ENCODE data around the gene PLEKHG2.
"Not testable (repeated sequence)": the region's sequence is repeated elsewhere in the genome, so short reads cannot be mapped to it uniquely, and the experiment has no call there.

Gene PLEKHG2

GRCh38 chr19:39412100-39412866 is at the start of gene PLEKHG2:
Gene PLEKHG2, plus strand, starts transcription at chr19:39412669. Its CDS starts 1,418 bp downstream, at chr19:39414087.
- DNase-seq (ENCODE audit: low read depth): peak; percentile 92

GRCh38 chr19:39362682-39363657 is 49.5 kb upstream of the PLEKHG2 start:
- no peak for DNase-seq (ENCODE audit: low read depth)

GRCh38 chr19:39363901-39364457 is 48.5 kb upstream of the PLEKHG2 start:
- DNase-seq (ENCODE audit: low read depth): no peak

DNA sequence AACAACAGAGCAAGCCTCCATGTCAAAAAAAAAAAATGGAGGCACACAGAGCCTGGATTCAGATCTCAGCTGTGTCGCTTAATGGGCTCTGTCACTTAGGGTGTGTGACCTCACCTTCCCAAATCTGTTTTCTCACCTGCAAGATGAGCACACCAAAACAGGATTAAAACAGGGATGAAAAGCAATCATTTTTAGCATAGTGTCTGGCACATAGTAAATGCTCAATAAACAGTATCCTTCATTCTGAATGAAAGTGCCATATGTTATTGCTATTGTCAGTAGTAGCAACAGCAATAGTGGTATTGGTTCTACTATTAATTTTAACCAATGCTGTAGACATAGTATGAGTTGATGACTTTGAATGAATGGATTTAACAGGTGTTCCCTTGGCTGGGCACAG is 46.9 kb upstream of the PLEKHG2 start:
- DNase-seq (ENCODE audit: low read depth): no peak

DNA sequence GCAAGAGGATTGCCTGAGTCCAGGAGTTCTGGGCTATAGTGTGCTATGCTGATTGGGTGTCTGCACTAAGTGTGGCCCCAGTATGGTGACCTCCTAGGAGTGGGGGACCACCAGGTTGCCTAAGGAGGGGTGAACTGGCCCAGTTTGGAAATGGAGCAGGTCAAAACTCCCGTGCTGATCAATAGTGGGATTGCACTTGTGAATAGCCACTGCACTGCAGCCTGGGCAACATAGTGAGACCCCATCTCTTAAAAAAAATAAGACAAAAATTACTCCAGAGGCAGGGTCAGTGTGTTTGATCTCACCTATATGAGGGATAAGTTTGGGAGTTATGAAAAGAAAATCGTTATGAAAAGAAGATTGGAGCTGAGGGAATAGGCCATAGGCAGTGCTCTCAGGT is 43.3 kb upstream of the PLEKHG2 start:
- no peak for DNase-seq (ENCODE audit: low read depth)

- DNase-seq (ENCODE audit: low read depth): no peak
Observed at GRCh38 chr19:39370735-39371134, 41.7 kb upstream of the PLEKHG2 start.

GRCh38 chr19:39372047-39372802 is 40.2 kb upstream of the PLEKHG2 start:
- no peak for DNase-seq (ENCODE audit: low read depth)

- DNase-seq (ENCODE audit: low read depth): no peak
Observed at GRCh38 chr19:39372941-39373340, 39.5 kb upstream of the PLEKHG2 start.

DNA sequence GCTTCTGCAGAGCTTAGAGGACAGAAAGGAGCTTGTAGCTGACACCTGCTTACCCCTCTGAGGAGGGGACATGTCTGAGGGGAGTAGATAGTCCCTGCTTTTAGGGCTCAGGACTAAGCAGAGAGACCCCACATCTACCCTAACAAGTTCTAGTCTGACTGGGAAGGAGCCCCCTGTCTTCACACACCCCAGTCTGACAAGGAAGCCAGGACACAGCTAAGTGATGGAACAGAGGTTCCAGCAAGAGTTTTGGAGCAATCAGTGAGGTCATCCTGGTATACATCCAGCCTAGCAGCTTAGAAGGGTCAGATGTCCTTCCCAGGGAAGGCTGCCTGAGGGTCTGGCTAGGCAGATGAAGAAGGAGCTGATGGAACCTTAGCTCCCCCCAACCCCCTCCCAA is 36.5 kb upstream of the PLEKHG2 start:
- no peak for DNase-seq (ENCODE audit: low read depth)

GRCh38 chr19:39377373-39378362 is 34.8 kb upstream of the PLEKHG2 start:
- DNase-seq (ENCODE audit: low read depth): no peak

GRCh38 chr19:39379366-39379765 is 33.1 kb upstream of the PLEKHG2 start:
- DNase-seq (ENCODE audit: low read depth): not testable (repeated sequence)

- no peak for DNase-seq (ENCODE audit: low read depth)
Observed at GRCh38 chr19:39379865-39380396, 32.5 kb upstream of the PLEKHG2 start.

DNA sequence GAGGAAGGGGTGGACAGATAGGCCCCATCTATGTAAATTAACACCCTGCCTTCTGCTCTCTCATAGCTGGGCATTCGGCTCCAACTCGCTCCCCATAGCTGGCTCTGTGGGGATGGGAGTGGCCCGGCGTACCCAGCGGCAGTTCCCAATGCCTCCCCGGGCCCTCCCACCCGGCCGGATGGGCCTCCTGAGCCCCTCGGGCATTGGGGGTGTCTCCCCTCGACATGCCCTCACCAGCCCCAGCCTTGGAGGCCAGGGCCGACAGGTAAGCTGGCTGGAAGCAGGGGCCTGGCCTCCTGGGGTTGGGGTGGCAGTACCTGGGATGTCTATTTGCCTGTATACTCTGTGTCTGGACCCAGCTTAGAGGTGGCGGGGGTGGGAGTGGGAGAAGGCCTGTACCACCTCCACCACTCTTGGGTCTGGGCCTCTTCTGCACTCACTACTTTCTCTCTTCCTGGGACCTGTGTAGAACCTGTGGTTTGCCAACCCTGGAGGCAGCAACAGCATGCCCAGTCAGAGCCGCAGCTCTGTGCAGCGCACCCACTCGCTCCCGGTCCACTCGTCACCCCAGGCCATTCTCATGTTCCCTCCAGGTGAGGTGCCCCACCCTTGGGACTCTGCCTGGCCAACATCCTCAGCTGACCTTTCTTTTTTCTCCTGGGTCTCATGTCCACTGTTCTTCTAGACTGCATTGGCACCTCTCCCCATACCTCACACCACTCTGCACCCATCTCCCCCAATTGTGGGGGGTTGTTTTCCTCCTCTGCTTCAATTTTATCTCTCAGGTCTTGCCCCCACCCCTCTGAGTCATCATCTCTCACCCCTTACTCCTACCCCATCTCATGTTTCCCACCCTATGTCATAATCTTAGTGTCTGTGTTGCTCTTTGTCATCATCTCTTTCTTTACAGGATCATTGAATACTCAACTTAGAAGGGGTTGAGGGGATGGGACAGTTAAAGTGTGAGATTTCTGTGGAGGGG is 31.7 kb upstream of the PLEKHG2 start:
- no peak for DNase-seq (ENCODE audit: low read depth)

DNA sequence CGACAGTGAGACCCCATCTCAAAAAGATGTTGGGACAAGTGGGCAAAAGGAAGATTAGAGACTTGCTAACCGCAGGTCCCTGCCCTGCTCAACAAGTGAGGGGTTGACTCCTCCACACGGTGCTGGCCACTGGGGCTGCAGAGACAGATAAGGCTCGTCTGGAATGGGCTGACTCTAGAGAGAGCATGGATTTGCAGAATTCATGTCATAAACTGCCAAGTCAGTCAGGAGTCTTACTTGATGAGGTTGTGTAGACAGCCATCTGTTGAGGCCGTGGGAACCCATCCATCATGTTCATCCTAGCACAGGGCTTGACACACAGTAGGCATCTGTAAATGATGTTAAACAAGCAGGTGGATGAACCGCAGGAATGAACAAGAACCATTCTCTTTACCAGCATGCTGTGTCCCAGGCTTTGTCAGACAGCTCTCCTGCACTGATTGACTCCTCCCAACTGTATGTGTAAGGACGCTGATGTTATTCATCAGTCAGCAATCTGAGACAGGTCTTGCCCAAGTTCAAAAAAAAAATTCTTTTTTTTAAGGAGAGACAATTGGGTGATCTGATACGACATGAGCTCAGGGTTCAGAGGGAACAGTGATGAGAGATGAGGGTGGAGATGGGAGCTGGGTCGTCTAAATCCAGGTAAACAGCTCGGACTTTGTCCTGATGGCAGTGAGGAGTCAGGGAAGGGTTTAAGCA is 30.4 kb upstream of the PLEKHG2 start:
- no peak for DNase-seq (ENCODE audit: low read depth)

DNA sequence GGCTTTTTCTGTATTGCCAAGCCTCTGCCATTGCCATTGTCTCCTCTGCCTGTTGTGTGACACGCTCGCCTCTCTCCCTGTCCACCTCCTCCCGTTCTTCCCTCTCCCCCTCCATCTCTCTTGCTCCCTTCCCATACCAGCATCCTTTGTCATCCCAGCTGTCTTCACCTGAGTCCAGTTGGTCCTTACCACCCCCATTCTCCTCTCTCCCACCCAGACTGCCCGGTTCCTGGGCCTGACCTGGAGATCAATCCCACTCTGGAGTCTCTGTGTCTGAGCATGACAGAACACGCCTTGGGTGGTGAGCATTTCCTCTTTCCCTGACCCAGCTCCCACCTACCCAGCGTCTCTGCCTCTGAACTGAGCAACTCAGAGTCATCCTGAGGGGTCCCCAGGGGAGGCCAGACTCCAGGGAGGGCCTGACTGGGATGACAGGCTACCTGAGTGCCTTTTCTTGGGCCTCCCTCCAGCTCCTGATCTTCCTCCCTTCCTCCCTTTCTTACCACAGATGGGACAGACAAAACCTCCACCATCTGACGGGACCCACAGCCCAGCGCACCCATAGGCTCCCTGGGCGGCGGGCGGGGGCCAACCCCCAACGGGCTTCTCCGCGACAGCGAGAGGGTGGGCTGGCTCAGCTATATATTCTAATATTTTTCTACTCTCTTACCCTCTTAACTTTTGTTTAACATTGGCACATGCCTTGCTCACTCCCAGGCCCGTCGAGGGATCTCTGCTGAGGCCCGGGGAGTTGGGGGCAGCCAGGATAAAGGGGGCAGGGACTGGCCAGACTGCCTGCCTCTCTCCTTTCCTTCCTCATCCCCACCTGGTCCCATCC is 29.3 kb upstream of the PLEKHG2 start:
- no peak for DNase-seq (ENCODE audit: low read depth)

- no peak for DNase-seq (ENCODE audit: low read depth)
Observed at GRCh38 chr19:39384839-39385568, 27.5 kb upstream of the PLEKHG2 start.
